Esophagus muscularis mucosa (tissue), 4 donors: Measurements from ENCODE around the gene SPRED2. TPM values are rescaled to one million over a fixed set of nuclear protein-coding genes. Genes with fewer than 3 reads are reported as not detected.

Source experiments
- DNase-seq: peaks from one replicate; pipeline ENCODE4 v3.0.0-alpha.2; 2017; ENCODE audit errors: extremely low spot score
- H3K27ac ChIP-seq, 4 donors: fragments of 200-600 bp; sonication (generic); replicated peaks in 1 of 4; 1 replicate in 3 of 4; 2 replicates in 1 of 4; pipeline ENCODE4 v1.5.1; 2016 to 2019; ENCODE audit warnings: mild to moderate bottlenecking in 1 of 4
- H3K27me3 ChIP-seq, 4 donors: fragments of 200-600 bp; sonication (generic); one replicate each; pipeline versions ENCODE4 v1.5.1 to v1.6.0; 2016 to 2019
- H3K36me3 ChIP-seq, 4 donors: fragments of 200-600 bp; sonication (generic); one replicate each; pipeline ENCODE4 v1.5.1; 2016 to 2019
- H3K4me1 ChIP-seq, 4 donors: fragments of 200-600 bp; sonication (generic); one replicate each; pipeline ENCODE4 v1.5.1; 2016 to 2019
- H3K4me3 ChIP-seq, 4 donors: fragments of 200-600 bp; sonication (generic); 1 replicate in 2 of 4; 2 replicates in 2 of 4; pipeline ENCODE4 v1.5.1; 2016 to 2019; ENCODE audit warnings: mild to moderate bottlenecking in 4 of 4, moderate library complexity in 1 of 4
- H3K9me3 ChIP-seq, 4 donors: fragments of 200-600 bp; sonication (generic); 1 replicate in 3 of 4; 2 replicates in 1 of 4; pipeline ENCODE4 v1.5.1; 2016 to 2019
- CTCF ChIP-seq, 3 experiments: fragments of 200-600 bp in 2 of 3; fragments of 450-650 bp in 1 of 3; sonication (generic) in 2 of 3; IDR thresholded peaks; one replicate each; pipeline ENCODE4 v1.5.1; 2017 to 2019; ENCODE audit warnings: antibody characterized with exemption in 3 of 3, mild to moderate bottlenecking in 2 of 3, moderate library complexity in 1 of 3
- EP300 ChIP-seq: sonication (generic); formaldehyde crosslinking; IDR thresholded peaks from one replicate; pipeline ENCODE4 v1.6.1; 2017; ENCODE audit warnings: antibody characterized with exemption
- POLR2A ChIP-seq: fragments of 450-650 bp; IDR thresholded peaks from one replicate; pipeline ENCODE4 v1.6.1; 2017; ENCODE audit warnings: antibody characterized with exemption, moderate library complexity, mild to moderate bottlenecking, low read depth
- POLR2AphosphoS5 ChIP-seq, 2 donors: sonication (generic); formaldehyde crosslinking; IDR thresholded peaks; one replicate each; pipeline ENCODE4 v1.6.1; 2017; ENCODE audit warnings: antibody characterized with exemption in 2 of 2
- WGBS: methylation state at CpG from one replicate; pipeline ENCODE4 v1.1.5; 2018; 5-methylcytosine and 5-hydroxymethylcytosine counted together
- intact Hi-C: fragments of 100-400 bp; cut with DNase I; formaldehyde crosslinking; loops from one replicate; pipeline ENCODE4 v1.15.1; 2023
- total RNA-seq, 4 donors: library from RNA; depleted of rRNA; stranded (reverse); fragments of >200 nt; gene quantifications; one replicate each; pipeline versions ENCODE4 v1.1.0 to v1.2.1, GENCODE V29; 2016

The SPRED2 gene
- total RNA-seq, 4 donors from 2014 or later, result 17.4 to 25.6 (median 18.7) TPM

DNA sequence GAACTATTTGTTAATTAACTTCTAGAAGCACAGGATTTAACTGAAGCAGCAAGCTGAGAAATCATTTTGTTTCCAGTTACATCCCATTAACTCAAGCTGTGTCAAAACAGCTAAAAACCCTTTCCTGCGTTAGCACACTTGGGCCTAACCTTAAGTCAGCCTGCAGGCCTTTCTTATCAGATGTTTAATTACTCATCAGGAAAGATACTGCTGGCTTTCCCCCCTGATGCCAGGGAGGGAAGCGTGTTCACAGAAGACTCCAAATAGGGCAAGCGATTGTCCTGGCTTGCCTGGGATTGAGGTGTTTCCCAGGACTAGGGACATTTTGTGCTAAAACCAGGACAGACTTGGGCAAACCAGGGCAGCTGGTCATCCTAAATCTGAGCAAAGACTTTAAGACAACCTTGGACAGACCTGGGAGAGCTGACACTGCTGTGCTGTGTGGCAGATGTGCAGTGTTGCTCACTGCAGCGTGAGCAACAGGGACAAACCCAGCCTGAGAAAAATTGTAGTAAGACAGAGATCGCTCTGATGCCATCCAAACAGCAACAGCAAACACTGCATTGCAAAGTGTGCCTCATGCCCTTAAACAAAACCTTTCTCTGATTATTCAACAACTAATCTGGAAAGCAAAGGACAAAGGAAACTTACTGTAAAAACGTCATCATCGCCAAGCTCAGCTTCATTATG is 100.9 kb downstream of the SPRED2 start:
- 93% methylated on average over 7 of the region's 7 CpGs for WGBS
- Histone ChIP-seq H3K9me3 (no peaks in the 10 kb centered on the region), H3K4me1 (no peaks in the 10 kb centered on the region), H3K4me3 (no peak overlapping the region), H3K27ac (no peak overlapping the region), H3K27me3 (no peaks in the 10 kb centered on the region), H3K36me3 (peaks cover 11 to 50% (median 25%) of the 10 kb centered on the region in 4 donors)
- no peak for TF ChIP-seq POLR2AphosphoS5 (IDR thresholded peaks at IDR 0.05)
- no peak for TF ChIP-seq POLR2A
- no peak for TF ChIP-seq EP300
- no peak for TF ChIP-seq CTCF (IDR thresholded peaks at IDR 0.05)
- peak; percentile 68 for DNase-seq
- intact Hi-C loops, result no loop called here

DNA sequence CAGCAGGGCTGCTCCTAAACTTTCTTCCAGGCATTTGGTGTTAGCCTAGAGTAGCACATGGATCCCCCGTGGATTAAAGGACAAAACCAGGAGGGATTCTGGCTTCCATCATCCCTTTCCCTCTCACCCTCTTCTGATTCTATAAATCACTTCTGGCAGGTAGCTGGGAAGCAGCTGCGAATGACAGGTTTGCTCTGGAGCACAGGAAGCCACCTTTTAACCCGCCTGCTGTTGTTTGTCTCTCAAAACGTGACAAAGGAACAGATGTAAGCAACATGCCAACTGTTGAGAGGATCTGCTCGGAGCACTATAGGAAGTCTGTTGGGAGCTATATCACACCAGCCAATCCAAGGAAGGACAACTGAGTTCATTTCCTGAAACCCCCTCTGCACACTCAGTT is 102.9 kb downstream of the SPRED2 start:
- Histone ChIP-seq H3K4me1 (no peaks in the 10 kb centered on the region), H3K4me3 (no peak overlapping the region), H3K36me3 (peaks cover 11 to 56% (median 25%) of the 10 kb centered on the region in 4 donors), H3K27me3 (no peaks in the 10 kb centered on the region), H3K27ac (no peak overlapping the region), H3K9me3 (no peaks in the 10 kb centered on the region)
- DNase-seq, result peak; percentile 87
- WGBS, result 58% methylated on average over 5 of the region's 5 CpGs
- intact Hi-C loops, result no loop called here
- TF ChIP-seq EP300 (no peak), POLR2AphosphoS5 (IDR thresholded peaks at IDR 0.05) (no peak), POLR2A (no peak), CTCF (IDR thresholded peaks at IDR 0.05) (no peak)

DNA sequence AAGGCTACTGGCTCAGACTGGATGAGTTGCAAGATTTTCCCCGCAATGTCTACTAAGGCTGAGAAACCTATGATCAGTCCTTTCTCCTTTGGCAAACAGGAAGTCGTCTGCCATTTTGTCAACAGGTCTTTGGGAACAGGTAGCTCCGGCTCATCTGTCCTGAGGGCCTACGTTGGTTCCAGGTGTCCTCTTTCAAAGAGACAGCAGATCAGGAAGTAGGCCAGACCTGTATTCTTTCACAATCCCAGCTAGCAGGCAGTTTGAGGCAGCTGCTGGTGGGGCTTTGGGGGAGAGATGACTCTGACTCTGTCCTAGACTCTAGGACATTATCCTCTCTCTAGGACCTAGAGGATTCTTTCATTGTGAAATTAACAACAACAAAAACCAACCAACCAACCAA is 106.1 kb downstream of the SPRED2 start:
- H3K27me3 ChIP-seq, result no peaks in the 10 kb centered on the region
- TF ChIP-seq POLR2A (no peak), CTCF (IDR thresholded peaks at IDR 0.05) (no peak)
- H3K9me3 ChIP-seq, result no peaks in the 10 kb centered on the region
- intact Hi-C loops, result no loop called here
- DNase-seq, result peak; percentile 37
- no peak overlapping the region for H3K27ac ChIP-seq
- no peaks in the 10 kb centered on the region for H3K4me1 ChIP-seq
- H3K4me3 ChIP-seq, result no peak overlapping the region
- 90% methylated on average over 3 of the region's 4 CpGs for WGBS
- peaks cover 3 to 34% (median 12%) of the 10 kb centered on the region in 4 donors for H3K36me3 ChIP-seq

- Histone ChIP-seq H3K36me3 (peaks cover 0 to 26% (median 6%) of the 10 kb centered on the region in 4 donors), H3K27me3 (no peaks in the 10 kb centered on the region), H3K4me3 (no peak overlapping the region), H3K27ac (no peak overlapping the region), H3K4me1 (peaks cover 0 to 7% (median 6%) of the 10 kb centered on the region in 4 donors), H3K9me3 (no peaks in the 10 kb centered on the region)
- DNase-seq, result peak; percentile 45
- TF ChIP-seq CTCF (IDR thresholded peaks at IDR 0.05), result no peak
- no peak for TF ChIP-seq EP300
- no peak for TF ChIP-seq POLR2A
- TF ChIP-seq POLR2AphosphoS5 (IDR thresholded peaks at IDR 0.05), result no peak
- intact Hi-C loops, result no loop called here
- 86% methylated on average over 2 of the region's 2 CpGs for WGBS
Observed at GRCh38 chr2:65325066-65325465, 107.3 kb downstream of the SPRED2 start.

DNA sequence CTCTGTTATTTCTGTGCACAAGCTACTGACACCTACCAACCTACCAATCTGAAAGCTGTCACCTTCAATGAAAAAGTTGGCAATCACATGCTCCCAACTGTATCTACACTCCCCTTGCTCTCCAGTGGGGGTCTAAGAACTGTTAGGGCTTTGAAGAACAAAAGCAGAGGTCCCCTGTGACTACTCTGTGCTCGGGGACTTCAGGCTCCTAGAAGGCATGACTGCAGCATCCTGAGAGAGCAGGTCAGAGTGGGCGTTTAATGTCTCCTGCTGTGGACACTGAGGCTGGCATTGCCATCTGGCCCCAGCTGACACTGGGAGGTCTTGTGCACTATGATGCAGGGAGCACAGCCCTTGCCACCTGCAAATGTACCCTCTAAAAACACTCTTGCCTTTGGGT is 111.5 kb downstream of the SPRED2 start:
- Histone ChIP-seq H3K4me3 (no peak overlapping the region), H3K4me1 (peaks cover 0 to 16% (median 8%) of the 10 kb centered on the region in 4 donors), H3K9me3 (no peaks in the 10 kb centered on the region), H3K36me3 (peaks cover 0 to 30% (median 13%) of the 10 kb centered on the region in 4 donors), H3K27ac (no peak overlapping the region), H3K27me3 (no peaks in the 10 kb centered on the region)
- TF ChIP-seq EP300, result no peak
- no peak for TF ChIP-seq POLR2A
- TF ChIP-seq CTCF (IDR thresholded peaks at IDR 0.05), result no peak
- no peak for TF ChIP-seq POLR2AphosphoS5 (IDR thresholded peaks at IDR 0.05)
- intact Hi-C loops, result no loop called here
- peak; percentile 77 for DNase-seq
- 83% methylated on average over 1 of the region's 2 CpGs for WGBS
